K562 (cell line): ENCODE results near the gene KLK6. TPM values are rescaled to one million over a fixed set of nuclear protein-coding genes. Genes with fewer than 3 reads are reported as not detected.

Source experiments
- E2F8 ChIP-seq: fragments of 450-650 bp; IDR thresholded peaks from 2 replicates; pipeline ENCODE4 v1.7.1; 2018; ENCODE audit warnings: mild to moderate bottlenecking, low read depth; ENCODE audit not compliant: partially characterized antibody
- FOSL1 ChIP-seq: fragments of 200-800 bp; sonication (Bioruptor generic); conservative IDR thresholded peaks from 2 replicates; pipeline ENCODE4 v1.6.1; 2016; ENCODE audit warnings: missing genetic modification characterization, missing compliant biosample characterization
- NUFIP1 ChIP-seq: fragments of 450-650 bp; IDR thresholded peaks from 2 replicates; pipeline ENCODE4 v1.6.1; 2018; ENCODE audit not compliant: partially characterized antibody
- SPI1 ChIP-seq: IDR thresholded peaks from 2 replicates; pipeline ENCODE4 v1.6.1; 2011; ENCODE audit warnings: low read depth, low read length, control low read depth, borderline replicate concordance
- TEAD2 ChIP-seq: fragments of 450-650 bp; IDR thresholded peaks from 2 replicates; pipeline ENCODE4 v1.6.1; 2016; ENCODE audit warnings: missing genetic modification characterization, control low read depth, missing compliant biosample characterization
- ZNF134 ChIP-seq: fragments of 250-450 bp; sonication (Bioruptor Pico); conservative IDR thresholded peaks from 2 replicates; pipeline ENCODE4 v1.4.0; 2020
- ZNF398 ChIP-seq: fragments of 250-450 bp; sonication (Bioruptor Pico); IDR thresholded peaks from 2 replicates; pipeline ENCODE4 v1.8.0; 2021; ENCODE audit warnings: moderate library complexity, mild to moderate bottlenecking, inconsistent platforms
- polyA plus RNA-seq, 8 experiments: library from polyadenylated mRNA; depleted of rRNA in 4 of 8; stranded (reverse) in 5 of 8; unstranded in 3 of 8; fragments of >200 nt; fragmentation: Nextera tagmentation in 2 of 8; fragmentation: Illumina TruSeq in 1 of 8; extraction: Ambion mirVana in 2 of 8; extraction: Trizol in 1 of 8; gene quantifications; 2 replicates each; pipeline versions ENCODE4 v1.2.1 to v1.2.3, GENCODE V29; 2011 to 2014; ENCODE audit warnings: inconsistent platforms in 1 of 8, missing spikeins in 1 of 8
- total RNA-seq, 7 experiments: library from RNA; depleted of rRNA in 6 of 7; stranded (reverse); fragments of >200 nt in 6 of 7; fragmentation: Illumina TruSeq in 2 of 7; extraction: Trizol in 2 of 7; gene quantifications; 2 replicates each; pipeline versions ENCODE4 v1.2.1 to v1.2.3, GENCODE V29; 2011 to 2021; ENCODE audit warnings: low replicate concordance in 1 of 7

Gene KLK6
- total and polyA plus RNA-seq, 9 of the 15 experiments (the other 6 are each of a cell fraction or from before 2014, with no cell fraction given), result not detected

DNA sequence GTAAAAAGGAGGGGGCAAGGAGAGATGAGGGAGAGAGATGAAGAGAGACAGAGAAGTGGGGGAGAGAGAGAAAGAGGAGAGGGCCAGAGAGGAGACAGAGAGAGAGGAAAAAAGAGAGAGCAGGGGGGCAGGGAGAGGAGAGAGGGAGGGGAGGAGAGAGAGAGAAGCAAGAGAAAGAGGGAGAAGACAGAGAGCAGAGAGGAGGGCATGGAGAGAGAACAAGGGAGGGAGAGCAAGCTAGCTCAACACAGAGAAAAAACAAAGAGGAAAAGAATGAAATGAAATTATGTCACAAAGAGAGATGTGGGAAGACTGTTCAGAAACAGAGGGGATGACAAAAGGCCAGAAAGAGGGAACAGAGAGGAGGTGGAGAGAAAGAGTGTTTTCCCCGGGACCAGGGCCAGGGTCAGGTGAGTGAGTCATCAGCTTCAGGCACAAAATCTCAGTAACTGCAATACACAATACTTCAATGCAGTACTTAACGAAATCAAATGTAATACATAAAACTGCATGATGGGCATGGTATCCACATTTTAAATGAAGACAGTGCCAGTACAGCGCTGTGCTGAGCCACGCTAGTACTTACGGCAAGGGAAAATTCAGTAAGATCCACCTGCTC lies 9.5 kb upstream of the KLK6 start (continued):
- TF ChIP-seq ZNF398 (CRISPR knock-in tag), result no peak
- TF ChIP-seq SPI1, result no peak
- no peak for TF ChIP-seq TEAD2 (tag)
- 0 out of 2 replicates have a peak, but pooled peaks have one; percentile 15 for TF ChIP-seq FOSL1 (tag)
- TF ChIP-seq E2F8, result no peak
- no peak for TF ChIP-seq NUFIP1
- no peak for TF ChIP-seq ZNF134 (CRISPR knock-in tag)
